GM18909 (cell line): ENCODE measurements around the gene LAMTOR2.
A peak's percentile ranks its signal among the peaks of the same experiment; 100 is the strongest.
"Not testable (repeated sequence)": the region's sequence is repeated elsewhere in the genome, so short reads cannot be mapped to it uniquely, and the experiment has no call there.

Source experiments
- ATAC-seq: cut with Tn5 transposase; IDR thresholded peaks from one replicate; pipeline ENCODE4 v1.9.1; 2021; ENCODE audit warnings: mild to moderate bottlenecking; ENCODE audit not compliant: unreplicated experiment, poor library complexity

The LAMTOR2 gene

GRCh38 chr1:156054500-156055280 is at the start of gene LAMTOR2:
Gene LAMTOR2 (plus strand): TSS chr1:156054782. CDS start chr1:156054890, 108 bp downstream.
- peak; percentile 71 for ATAC-seq

GRCh38 chr1:156004843-156005584 is 49.6 kb upstream of the LAMTOR2 start:
- ATAC-seq, result no peak

GRCh38 chr1:156006666-156007376 is 47.8 kb upstream of the LAMTOR2 start:
- no peak for ATAC-seq

- ATAC-seq, result no peak
Observed at GRCh38 chr1:156009404-156009803, 45.2 kb upstream of the LAMTOR2 start.

GRCh38 chr1:156012051-156012817 is 42.3 kb upstream of the LAMTOR2 start:
- peak; percentile 80 for ATAC-seq

- ATAC-seq, result no peak
Observed at GRCh38 chr1:156014829-156015228, 39.8 kb upstream of the LAMTOR2 start.

- no peak for ATAC-seq
Observed at GRCh38 chr1:156019946-156020292, 34.7 kb upstream of the LAMTOR2 start.

- peak; percentile 94 for ATAC-seq
Observed at GRCh38 chr1:156020293-156021092, 34.1 kb upstream of the LAMTOR2 start, which contains the start of gene SSR2. Gene SSR2 (minus strand): TSS chr1:156020951. CDS start chr1:156020167, 784 bp downstream.

- ATAC-seq, result no peak
Observed at GRCh38 chr1:156021093-156021428, 33.5 kb upstream of the LAMTOR2 start.

- ATAC-seq, result no peak
Observed at GRCh38 chr1:156021954-156022353, 32.6 kb upstream of the LAMTOR2 start.

GRCh38 chr1:156024801-156025200 is 29.8 kb upstream of the LAMTOR2 start:
- ATAC-seq, result no peak

- no peak for ATAC-seq
Observed at GRCh38 chr1:156025876-156026275, 28.7 kb upstream of the LAMTOR2 start.

- ATAC-seq, result no peak
Observed at GRCh38 chr1:156026588-156026987, 28.0 kb upstream of the LAMTOR2 start.

GRCh38 chr1:156033011-156033410 is 21.6 kb upstream of the LAMTOR2 start:
- no peak for ATAC-seq

GRCh38 chr1:156034991-156035390 is 19.6 kb upstream of the LAMTOR2 start:
- ATAC-seq, result not testable (repeated sequence)

- no peak for ATAC-seq
Observed at GRCh38 chr1:156042828-156043227, 11.8 kb upstream of the LAMTOR2 start.

GRCh38 chr1:156045076-156045475 is 9.5 kb upstream of the LAMTOR2 start:
- ATAC-seq, result no peak

- ATAC-seq, result no peak
Observed at GRCh38 chr1:156048663-156049258, 5.8 kb upstream of the LAMTOR2 start.

- no peak for ATAC-seq
Observed at GRCh38 chr1:156050376-156050775, 4.2 kb upstream of the LAMTOR2 start.
